KMS-11 (cell line): Measurements from ENCODE around the gene GPR101.

Source experiments
- H2AFZ ChIP-seq: fragments of 200-600 bp; sonication (generic); 2 replicates; pipeline ENCODE4 v1.6.1; 2016; ENCODE audit warnings: antibody characterized with exemption, mixed run types, low read depth
- H3K27ac ChIP-seq: fragments of 200-600 bp; sonication (generic); 2 replicates; pipeline ENCODE4 v1.6.1; 2016; ENCODE audit warnings: mild to moderate bottlenecking, mixed run types
- H3K27me3 ChIP-seq: fragments of 200-600 bp; sonication (generic); 2 replicates; pipeline ENCODE4 v1.6.1; 2017; ENCODE audit warnings: mild to moderate bottlenecking, low read depth, mixed run types, moderate library complexity; ENCODE audit not compliant: insufficient read depth
- H3K36me3 ChIP-seq: fragments of 200-600 bp; sonication (generic); 2 replicates; pipeline ENCODE4 v1.6.1; 2017; ENCODE audit warnings: mild to moderate bottlenecking, mixed run types; ENCODE audit not compliant: insufficient read depth
- H3K4me1 ChIP-seq: fragments of 200-600 bp; sonication (generic); 2 replicates; pipeline ENCODE4 v1.6.1; 2016; ENCODE audit warnings: mild to moderate bottlenecking, low read depth, mixed run types; ENCODE audit not compliant: poor library complexity, severe bottlenecking
- H3K4me2 ChIP-seq: fragments of 200-600 bp; sonication (generic); 2 replicates; pipeline ENCODE4 v1.7.0; 2016; ENCODE audit warnings: mild to moderate bottlenecking, mixed run types
- H3K4me3 ChIP-seq: fragments of 200-600 bp; sonication (generic); IDR thresholded peaks from 2 replicates; pipeline ENCODE4 v1.6.1; 2017; ENCODE audit warnings: low read depth, low read length, mixed read lengths; ENCODE audit not compliant: insufficient read depth
- H3K79me2 ChIP-seq: fragments of 200-600 bp; sonication (generic); 2 replicates; pipeline ENCODE4 v1.6.1; 2016; ENCODE audit warnings: low read depth, mixed run types; ENCODE audit not compliant: insufficient read depth
- H3K9ac ChIP-seq: fragments of 200-600 bp; sonication (generic); 2 replicates; pipeline ENCODE4 v1.6.1; 2016; ENCODE audit warnings: mild to moderate bottlenecking, mixed run types
- H4K20me1 ChIP-seq: fragments of 200-600 bp; sonication (generic); 2 replicates; pipeline ENCODE4 v1.6.1; 2016; ENCODE audit warnings: mild to moderate bottlenecking, mixed run types; ENCODE audit not compliant: insufficient read depth
- TF ChIP-seq, protein P1 (sequence below): fragments of 200-600 bp; sonication (generic); conservative IDR thresholded peaks from 2 replicates; pipeline ENCODE4 v1.6.1; 2017; ENCODE audit warnings: low read depth, mild to moderate bottlenecking, antibody characterized with exemption, low read length, moderate library complexity, mixed read lengths

GPR101 gene

DNA sequence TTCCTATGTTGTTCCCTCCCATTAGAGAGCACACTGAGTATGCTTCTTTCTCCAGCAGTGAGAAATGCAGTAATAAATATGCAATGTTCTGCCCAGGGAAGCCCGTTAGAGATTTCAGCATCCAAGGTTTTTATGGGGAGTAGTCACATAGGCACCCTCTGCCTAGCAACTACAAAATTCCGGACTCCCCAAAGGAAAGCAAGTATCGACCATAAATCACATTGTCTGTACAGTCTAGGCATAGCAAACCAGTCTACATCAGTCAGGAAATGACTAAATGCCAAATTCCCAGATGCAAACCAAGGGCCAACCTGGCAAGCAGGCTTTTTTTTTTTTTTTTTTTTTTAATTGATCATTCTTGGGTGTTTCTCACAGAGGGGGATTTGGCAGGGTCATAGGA lies 34.8 kb downstream of the GPR101 start:
- Histone ChIP-seq H3K36me3 (no peaks in the 10 kb centered on the region), H2AFZ (no peak overlapping the region), H4K20me1 (no peaks in the 10 kb centered on the region), H3K4me1 (no peaks in the 10 kb centered on the region), H3K4me3 (no peak overlapping the region), H3K27me3 (no peaks in the 10 kb centered on the region), H3K79me2 (no peaks in the 10 kb centered on the region), H3K27ac (no peak overlapping the region), H3K4me2 (no peak overlapping the region), H3K9ac (no peak overlapping the region)
- TF ChIP-seq, protein P1, sequence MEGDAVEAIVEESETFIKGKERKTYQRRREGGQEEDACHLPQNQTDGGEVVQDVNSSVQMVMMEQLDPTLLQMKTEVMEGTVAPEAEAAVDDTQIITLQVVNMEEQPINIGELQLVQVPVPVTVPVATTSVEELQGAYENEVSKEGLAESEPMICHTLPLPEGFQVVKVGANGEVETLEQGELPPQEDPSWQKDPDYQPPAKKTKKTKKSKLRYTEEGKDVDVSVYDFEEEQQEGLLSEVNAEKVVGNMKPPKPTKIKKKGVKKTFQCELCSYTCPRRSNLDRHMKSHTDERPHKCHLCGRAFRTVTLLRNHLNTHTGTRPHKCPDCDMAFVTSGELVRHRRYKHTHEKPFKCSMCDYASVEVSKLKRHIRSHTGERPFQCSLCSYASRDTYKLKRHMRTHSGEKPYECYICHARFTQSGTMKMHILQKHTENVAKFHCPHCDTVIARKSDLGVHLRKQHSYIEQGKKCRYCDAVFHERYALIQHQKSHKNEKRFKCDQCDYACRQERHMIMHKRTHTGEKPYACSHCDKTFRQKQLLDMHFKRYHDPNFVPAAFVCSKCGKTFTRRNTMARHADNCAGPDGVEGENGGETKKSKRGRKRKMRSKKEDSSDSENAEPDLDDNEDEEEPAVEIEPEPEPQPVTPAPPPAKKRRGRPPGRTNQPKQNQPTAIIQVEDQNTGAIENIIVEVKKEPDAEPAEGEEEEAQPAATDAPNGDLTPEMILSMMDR, result no peak
